CD14-positive monocyte (primary cell): Measurements from ENCODE around the gene TUT1. TPM values are rescaled to one million over a fixed set of nuclear protein-coding genes. Genes with fewer than 3 reads are reported as not detected.
"Not testable (repeated sequence)": the region's sequence is repeated elsewhere in the genome, so short reads cannot be mapped to it uniquely, and the experiment has no call there.

Experiments
- DNase-seq, 3 donors: peaks; one replicate each; pipeline ENCODE4 v3.0.0-alpha.2; 2011 to 2022
- H2AFZ ChIP-seq: 2 replicates; pipeline ENCODE4 v1.6.0; 2012; ENCODE audit warnings: mild to moderate bottlenecking, low read depth, low read length, inconsistent platforms; ENCODE audit not compliant: insufficient read depth, poor library complexity, severe bottlenecking
- H3K27ac ChIP-seq, 2 donors: 1 replicate in 1 of 2; 2 replicates in 1 of 2; pipeline ENCODE4 v1.5.1; 2012 to 2013; ENCODE audit warnings: low read length in 2 of 2, control low read depth in 1 of 2, inconsistent platforms in 1 of 2, low read depth in 1 of 2, mild to moderate bottlenecking in 1 of 2
- H3K27me3 ChIP-seq, 2 donors: one replicate each; pipeline versions ENCODE4 v1.6.0 to v1.6.1; 2011 to 2013; ENCODE audit warnings: low read length in 2 of 2; ENCODE audit not compliant: control insufficient read depth in 2 of 2, insufficient read depth in 2 of 2
- H3K36me3 ChIP-seq, 2 donors: replicated peaks in 1 of 2; 1 replicate in 1 of 2; 2 replicates in 1 of 2; pipeline versions ENCODE4 v1.5.1 to v1.6.1; 2012 to 2013; ENCODE audit warnings: low read length in 2 of 2, control low read depth in 1 of 2, inconsistent platforms in 1 of 2, mild to moderate bottlenecking in 1 of 2; ENCODE audit not compliant: insufficient read depth in 2 of 2, control insufficient read depth in 1 of 2
- H3K4me1 ChIP-seq, 2 donors: 1 replicate in 1 of 2; 2 replicates in 1 of 2; pipeline versions ENCODE4 v1.5.1 to v1.6.1; 2012 to 2013; ENCODE audit warnings: low read length in 2 of 2, control low read depth in 1 of 2, inconsistent platforms in 1 of 2, mild to moderate bottlenecking in 1 of 2, moderate library complexity in 1 of 2; ENCODE audit not compliant: insufficient read depth in 2 of 2, control insufficient read depth in 1 of 2
- H3K4me2 ChIP-seq: replicated peaks from 2 replicates; pipeline ENCODE3; 2012; ENCODE audit warnings: low read length, moderate library complexity, mild to moderate bottlenecking; ENCODE audit not compliant: poor library complexity, severe bottlenecking; ENCODE audit errors: extremely low read depth
- H3K4me3 ChIP-seq, 3 experiments: fragments of 200-600 bp in 1 of 3; sonication (generic) in 1 of 3; replicated peaks in 1 of 3; 1 replicate in 2 of 3; 2 replicates in 1 of 3; pipeline ENCODE4 v1.5.1; 2011 to 2013; ENCODE audit warnings: low read length in 3 of 3, mild to moderate bottlenecking in 3 of 3, control low read depth in 2 of 3, low read depth in 2 of 3, inconsistent platforms in 1 of 3, moderate library complexity in 1 of 3
- H3K79me2 ChIP-seq: 2 replicates; pipeline ENCODE4 v1.6.0; 2012; ENCODE audit warnings: mild to moderate bottlenecking, control low read depth, inconsistent platforms, low read length, moderate library complexity; ENCODE audit not compliant: insufficient read depth
- H3K9ac ChIP-seq: 2 replicates; pipeline ENCODE4 v1.6.0; 2017; ENCODE audit warnings: low read length, mild to moderate bottlenecking; ENCODE audit not compliant: insufficient read depth, poor library complexity, severe bottlenecking
- H3K9me3 ChIP-seq, 2 donors: replicated peaks in 1 of 2; 1 replicate in 1 of 2; 2 replicates in 1 of 2; pipeline versions ENCODE4 v1.5.1 to v1.6.1; 2012 to 2013; ENCODE audit warnings: low read length in 2 of 2, control low read depth in 1 of 2; ENCODE audit not compliant: control insufficient read depth in 1 of 2, insufficient read depth in 1 of 2
- H4K20me1 ChIP-seq: 2 replicates; pipeline ENCODE4 v1.6.0; 2012; ENCODE audit warnings: mild to moderate bottlenecking, low read length, control low read depth, moderate library complexity; ENCODE audit not compliant: insufficient read depth
- H3K27ac Mint-ChIP-seq, 7 donors: one replicate each; pipeline ENCODE4 v1.8.0; 2020; ENCODE audit warnings: mild to moderate bottlenecking in 7 of 7, mixed read lengths in 7 of 7, moderate library complexity in 6 of 7, inconsistent platforms in 2 of 7
- H3K27me3 Mint-ChIP-seq, 3 donors: one replicate each; pipeline ENCODE4 v1.8.0; 2021 to 2022; ENCODE audit warnings: low read depth in 3 of 3, mild to moderate bottlenecking in 3 of 3, mixed read lengths in 3 of 3, moderate library complexity in 3 of 3, inconsistent platforms in 1 of 3
- H3K36me3 Mint-ChIP-seq, 2 donors: one replicate each; pipeline ENCODE4 v1.8.0; 2020; ENCODE audit warnings: mixed read lengths in 2 of 2, inconsistent platforms in 1 of 2, mild to moderate bottlenecking in 1 of 2
- H3K4me1 Mint-ChIP-seq: one replicate; pipeline ENCODE4 v1.8.0; 2020; ENCODE audit warnings: mild to moderate bottlenecking, mixed read lengths
- H3K4me3 Mint-ChIP-seq, 2 donors: one replicate each; pipeline ENCODE4 v1.8.0; 2020; ENCODE audit warnings: mild to moderate bottlenecking in 2 of 2, mixed read lengths in 2 of 2, moderate library complexity in 1 of 2
- H3K9me3 Mint-ChIP-seq, 7 donors: one replicate each; pipeline ENCODE4 v1.8.0; 2020 to 2022; ENCODE audit warnings: mixed read lengths in 7 of 7, mild to moderate bottlenecking in 6 of 7, moderate library complexity in 6 of 7, inconsistent platforms in 2 of 7
- WGBS: methylation state at CpG from one replicate; pipeline ENCODE4 v1.1.5; 2013; ENCODE audit warnings: missing lambda C conversion rate; ENCODE audit not compliant: insufficient coverage; 5-methylcytosine and 5-hydroxymethylcytosine counted together
- intact Hi-C, 2 donors: fragments of 100-400 bp; cut with micrococcal nuclease; formaldehyde crosslinking; loops; one replicate each; pipeline versions ENCODE4 v1.15.0 to v1.15.1; 2023
- polyA plus RNA-seq, 3 donors: library from polyadenylated mRNA; depleted of rRNA in 1 of 3; unstranded in 2 of 3; stranded (reverse) in 1 of 3; fragments of 300-500 nt in 2 of 3; fragments of >200 nt in 1 of 3; fragmentation: Illumina TruSeq in 2 of 3; gene quantifications; 1 replicate in 2 of 3; 2 replicates in 1 of 3; pipeline ENCODE4 v1.2.3, GENCODE V29; 2012 to 2021
- TF ChIP-seq, protein P1 (sequence below): fragments of 200-600 bp; IDR thresholded peaks from one replicate; pipeline ENCODE4 v1.8.0; 2022; ENCODE audit warnings: antibody characterized with exemption, mild to moderate bottlenecking

TUT1 gene
- polyA plus RNA-seq, 3 donors, result 1.8 to 16.3 (median 2.1) TPM

DNA sequence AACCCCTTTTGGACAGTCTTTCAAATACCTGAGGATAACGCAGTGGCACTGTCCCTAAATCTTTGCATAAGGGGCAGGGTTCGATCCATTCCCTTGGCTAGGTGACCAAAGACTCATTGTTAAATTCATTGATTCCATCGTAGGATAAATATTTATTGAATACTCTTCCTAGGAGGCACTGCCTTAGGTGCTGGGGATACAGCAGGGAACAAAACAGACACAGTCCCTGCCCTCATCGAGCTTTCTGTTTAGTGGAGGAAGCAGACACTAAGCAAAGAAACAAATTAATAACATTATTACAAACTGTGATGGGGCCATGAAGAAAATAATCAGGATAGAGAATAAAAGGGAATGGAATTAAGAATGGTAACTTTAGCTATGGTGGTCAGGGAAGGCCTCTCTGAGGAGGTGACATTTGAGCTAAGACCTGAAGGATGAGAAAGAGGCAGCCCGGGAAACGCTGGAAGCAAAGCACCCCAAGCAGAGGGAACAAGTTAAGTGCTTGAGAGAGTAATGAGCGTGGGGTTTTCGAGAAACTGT lies 29.8 kb upstream of the TUT1 start:
- Histone ChIP-seq H3K9ac (peak overlapping the region; percentile 72), H3K4me2 (peak overlapping the region; percentile 97), H3K9me3 (no peaks in the 10 kb centered on the region), H4K20me1 (no peaks in the 10 kb centered on the region), H3K4me1 (peaks cover 18 to 24% of the 10 kb centered on the region in 2 donors), H3K36me3 (peaks cover 21 to 38% of the 10 kb centered on the region in 2 donors), H3K4me3 (peak overlapping the region; percentile 69 to 91 (median 87)), H3K27ac (peak overlapping the region; percentile 76 to 95), H2AFZ (peak overlapping the region; percentile 91), H3K27me3 (no peaks in the 10 kb centered on the region), H3K79me2 (peaks cover 21% of the 10 kb centered on the region)
- no peak for DNase-seq
- peaks cover 33 to 50% of the 10 kb centered on the region in 2 donors for H3K36me3 Mint-ChIP-seq
- H3K27me3 Mint-ChIP-seq, result no peaks in the 10 kb centered on the region
- H3K9me3 Mint-ChIP-seq, result no peaks in the 10 kb centered on the region
- WGBS, result 16% methylated on average over 5 of the region's 8 CpGs
- peak overlapping the region; percentile 96 to 99 for H3K4me3 Mint-ChIP-seq
- TF ChIP-seq, protein P1, sequence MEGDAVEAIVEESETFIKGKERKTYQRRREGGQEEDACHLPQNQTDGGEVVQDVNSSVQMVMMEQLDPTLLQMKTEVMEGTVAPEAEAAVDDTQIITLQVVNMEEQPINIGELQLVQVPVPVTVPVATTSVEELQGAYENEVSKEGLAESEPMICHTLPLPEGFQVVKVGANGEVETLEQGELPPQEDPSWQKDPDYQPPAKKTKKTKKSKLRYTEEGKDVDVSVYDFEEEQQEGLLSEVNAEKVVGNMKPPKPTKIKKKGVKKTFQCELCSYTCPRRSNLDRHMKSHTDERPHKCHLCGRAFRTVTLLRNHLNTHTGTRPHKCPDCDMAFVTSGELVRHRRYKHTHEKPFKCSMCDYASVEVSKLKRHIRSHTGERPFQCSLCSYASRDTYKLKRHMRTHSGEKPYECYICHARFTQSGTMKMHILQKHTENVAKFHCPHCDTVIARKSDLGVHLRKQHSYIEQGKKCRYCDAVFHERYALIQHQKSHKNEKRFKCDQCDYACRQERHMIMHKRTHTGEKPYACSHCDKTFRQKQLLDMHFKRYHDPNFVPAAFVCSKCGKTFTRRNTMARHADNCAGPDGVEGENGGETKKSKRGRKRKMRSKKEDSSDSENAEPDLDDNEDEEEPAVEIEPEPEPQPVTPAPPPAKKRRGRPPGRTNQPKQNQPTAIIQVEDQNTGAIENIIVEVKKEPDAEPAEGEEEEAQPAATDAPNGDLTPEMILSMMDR, result no peak
- intact Hi-C loops, result no loop called here
- peak overlapping the region; percentile 84 to 97 (median 94) for H3K27ac Mint-ChIP-seq
- H3K4me1 Mint-ChIP-seq, result peaks cover 18% of the 10 kb centered on the region

DNA sequence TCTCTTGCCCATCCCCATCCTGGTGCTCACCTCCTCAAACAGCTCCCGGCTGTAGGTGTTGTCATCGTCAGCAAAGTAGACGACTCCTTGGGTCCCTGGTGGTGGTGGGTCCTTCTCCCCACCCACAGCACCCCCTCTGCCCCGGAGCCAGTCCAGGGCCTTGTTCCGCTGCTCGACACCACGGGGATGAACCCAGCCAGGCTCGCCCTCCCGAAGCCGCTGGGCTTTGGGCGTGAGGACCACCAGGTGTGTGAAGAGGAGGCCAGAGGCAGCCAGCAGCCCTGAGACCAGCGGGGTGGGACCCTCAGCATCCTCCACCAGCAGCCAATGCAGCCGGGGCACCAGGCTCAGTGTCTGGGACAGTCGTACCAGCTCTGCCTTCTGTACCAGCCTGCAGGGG lies 25.6 kb upstream of the TUT1 start:
- Histone ChIP-seq H3K36me3 (peaks cover 14 to 32% of the 10 kb centered on the region in 2 donors), H3K4me1 (peaks cover 18 to 26% of the 10 kb centered on the region in 2 donors), H3K79me2 (peaks cover 21% of the 10 kb centered on the region)
- not testable (repeated sequence) for DNase-seq, H2AFZ ChIP-seq, H3K9ac ChIP-seq, H3K9me3 Mint-ChIP-seq, H3K4me3 Mint-ChIP-seq, H3K4me2 ChIP-seq, H3K27ac ChIP-seq, H3K27me3 ChIP-seq, H3K9me3 ChIP-seq, H3K4me3 ChIP-seq, H4K20me1 ChIP-seq, H3K27me3 Mint-ChIP-seq, H3K27ac Mint-ChIP-seq
- intact Hi-C loops, result loop anchor here in 1 of 2 donors (10.0 kb wide), 1 partner anchor 238 kb away; no protein-coding TSS in a partner anchor
- peaks cover 25 to 45% of the 10 kb centered on the region in 2 donors for H3K36me3 Mint-ChIP-seq
- H3K4me1 Mint-ChIP-seq, result peaks cover 20% of the 10 kb centered on the region
- 94% methylated on average over 2 of the region's 14 CpGs for WGBS
